ENCODE measurements around the gene BEND4.

GRCh38 chr4:42070463-42070862 lies 82.0 kb downstream of the BEND4 start:
- TF ChIP-seq CTCF (IDR thresholded peaks at IDR 0.05) (no peak), POLR2A (IDR thresholded peaks at IDR 0.05) (no peak)
